Measurements from ENCODE around the gene PRDM11. TPM values are rescaled to one million over a fixed set of nuclear protein-coding genes. Genes with fewer than 3 reads are reported as not detected.

The PRDM11 gene
- total RNA-seq, 1 experiment from 2014 or later: 12.6 TPM

GRCh38 chr11:45144126-45145082 is 2.0 kb upstream of the PRDM11 start:
- ChIA-PET POLR2A (ENCODE audit: low non-redundant PET) (interaction anchor here (0.6 to 0.7 kb wide), 2 partner anchors 70 to 614 kb away, joined by 4 to 6 read pairs; no protein-coding TSS in a partner anchor), CTCF (no interaction called here)
- no peak overlapping the region for H3K4me3 ChIP-seq (ENCODE audit: low read depth, low read length, poor library complexity, severe bottlenecking)
- no peak overlapping the region for H3K27ac ChIP-seq (ENCODE audit: low read depth, low read length, poor library complexity, severe bottlenecking)
- H3K4me1 ChIP-seq (ENCODE audit: insufficient read depth, low read length, poor library complexity, severe bottlenecking): peaks cover 10% of the 10 kb centered on the region
- H3K36me3 ChIP-seq (ENCODE audit: insufficient read depth, low read length, poor library complexity, severe bottlenecking): no peaks in the 10 kb centered on the region
- intact Hi-C loops (cut with micrococcal nuclease; ENCODE audit: unreplicated experiment): no loop called here
- no peaks in the 10 kb centered on the region for H3K9me3 ChIP-seq (ENCODE audit: low read depth, low read length, poor library complexity, severe bottlenecking)
- no TSS peak for BruUV-seq (replicated peaks)
- TF ChIP-seq EZH2 (IDR thresholded peaks at IDR 0.05; ENCODE audit: borderline replicate concordance, low read depth, low read length, poor library complexity, severe bottlenecking) (no peak), CTCF (conservative IDR thresholded peaks at IDR 0.05; ENCODE audit: low read depth, low read length) (no peak)
- no peak for DNase-seq (ENCODE audit: low spot score)
- peaks cover 12% of the 10 kb centered on the region for H3K27me3 ChIP-seq (replicated peaks; ENCODE audit: insufficient read depth, low read depth, low read length, poor library complexity)

- no peak for TF ChIP-seq EZH2 (IDR thresholded peaks at IDR 0.05; ENCODE audit: borderline replicate concordance, low read depth, low read length, poor library complexity, severe bottlenecking)
- no peak for TF ChIP-seq CTCF (conservative IDR thresholded peaks at IDR 0.05; ENCODE audit: low read depth, low read length)
- Histone ChIP-seq H3K36me3 (ENCODE audit: insufficient read depth, low read length, poor library complexity, severe bottlenecking) (no peaks in the 10 kb centered on the region), H3K9me3 (ENCODE audit: low read depth, low read length, poor library complexity, severe bottlenecking) (no peaks in the 10 kb centered on the region), H3K27ac (ENCODE audit: low read depth, low read length, poor library complexity, severe bottlenecking) (no peak overlapping the region), H3K27me3 (replicated peaks; ENCODE audit: insufficient read depth, low read depth, low read length, poor library complexity) (peaks cover 12% of the 10 kb centered on the region), H3K4me3 (ENCODE audit: low read depth, low read length, poor library complexity, severe bottlenecking) (no peak overlapping the region), H3K4me1 (ENCODE audit: insufficient read depth, low read length, poor library complexity, severe bottlenecking) (peaks cover 10% of the 10 kb centered on the region)
- no peak for DNase-seq (ENCODE audit: low spot score)
- BruUV-seq (replicated peaks): no TSS peak
- POLR2A ChIA-PET (ENCODE audit: low non-redundant PET): interaction anchor here (0.6 to 0.7 kb wide), 2 partner anchors 69 to 613 kb away, joined by 4 to 6 read pairs; no protein-coding TSS in a partner anchor
- CTCF ChIA-PET: no interaction called here
- intact Hi-C loops (cut with micrococcal nuclease; ENCODE audit: unreplicated experiment): no loop called here
These were observed 1.4 kb upstream of the PRDM11 start for GRCh38 chr11:45145083-45145378.

GRCh38 chr11:45145379-45146071 is 914 bp upstream of the PRDM11 start:
- intact Hi-C loops (cut with micrococcal nuclease; ENCODE audit: unreplicated experiment): no loop called here
- BruUV-seq (replicated peaks): no TSS peak
- H3K4me3 ChIP-seq (ENCODE audit: low read depth, low read length, poor library complexity, severe bottlenecking): peak overlapping the region; percentile 68
- peaks cover 12% of the 10 kb centered on the region for H3K27me3 ChIP-seq (replicated peaks; ENCODE audit: insufficient read depth, low read depth, low read length, poor library complexity)
- TF ChIP-seq EZH2 (IDR thresholded peaks at IDR 0.05; ENCODE audit: borderline replicate concordance, low read depth, low read length, poor library complexity, severe bottlenecking) (no peak), CTCF (conservative IDR thresholded peaks at IDR 0.05; ENCODE audit: low read depth, low read length) (no peak)
- POLR2A ChIA-PET (ENCODE audit: low non-redundant PET): interaction anchor here (0.6 to 0.7 kb wide), 2 partner anchors 68 to 613 kb away, joined by 4 to 6 read pairs; no protein-coding TSS in a partner anchor
- peak; percentile 66 for DNase-seq (ENCODE audit: low spot score)
- peaks cover 10% of the 10 kb centered on the region for H3K4me1 ChIP-seq (ENCODE audit: insufficient read depth, low read length, poor library complexity, severe bottlenecking)
- H3K36me3 ChIP-seq (ENCODE audit: insufficient read depth, low read length, poor library complexity, severe bottlenecking): no peaks in the 10 kb centered on the region
- no peaks in the 10 kb centered on the region for H3K9me3 ChIP-seq (ENCODE audit: low read depth, low read length, poor library complexity, severe bottlenecking)
- no peak overlapping the region for H3K27ac ChIP-seq (ENCODE audit: low read depth, low read length, poor library complexity, severe bottlenecking)
- CTCF ChIA-PET: no interaction called here

Measured in A673 (cell line).